ENCODE data around the gene LTBP1. TPM values are rescaled to one million over a fixed set of nuclear protein-coding genes. Genes with fewer than 3 reads are reported as not detected.

LTBP1 gene
- total and polyA plus RNA-seq, 12 donors, result 6.2 to 47.2 (median 15.5) TPM

DNA sequence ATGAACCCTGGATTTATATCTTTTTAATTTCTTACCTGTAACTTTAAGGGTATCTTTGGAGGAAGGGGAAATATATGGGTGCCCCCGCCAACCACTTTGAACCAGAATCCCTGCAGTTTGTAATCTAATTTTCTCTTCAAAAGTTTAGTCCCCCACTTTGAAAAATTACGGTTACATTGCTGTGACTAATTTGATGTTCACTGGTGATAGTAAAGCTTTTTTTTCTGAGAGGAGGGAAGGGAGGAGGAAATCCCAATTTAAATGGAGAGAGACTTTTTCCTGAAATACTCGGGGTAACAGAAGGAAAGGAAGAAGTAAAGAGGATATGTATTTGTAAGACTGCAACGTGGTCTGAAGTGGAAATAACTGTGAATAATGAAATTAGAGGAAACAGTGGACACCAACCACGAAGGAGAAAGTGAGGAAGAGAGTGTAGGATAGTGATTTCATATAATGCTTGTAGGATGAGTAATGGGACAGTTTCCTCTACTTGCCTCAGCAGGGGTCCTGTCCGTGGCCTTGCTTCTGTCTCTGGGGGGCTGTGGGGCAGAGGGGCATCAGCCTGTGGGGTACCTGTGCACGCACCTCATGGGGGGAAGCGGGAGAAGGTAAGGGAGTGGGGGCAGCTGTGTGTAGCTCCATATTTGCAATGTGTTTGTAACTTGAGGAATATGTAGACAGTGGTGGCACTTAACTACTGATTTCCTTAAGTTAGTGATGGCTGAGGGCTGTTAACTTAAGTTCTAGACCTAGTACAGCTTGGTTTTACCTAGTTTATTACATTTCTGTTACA is 161.1 kb downstream of the LTBP1 start:
- intact Hi-C loops (cut with DNase I), result no loop called here
- H3K27me3 ChIP-seq, result no peaks in the 10 kb centered on the region
- H3K4me3 ChIP-seq, result no peak overlapping the region
- H3K4me1 ChIP-seq (replicated peaks in 1 of 2), result no peaks in the 10 kb centered on the region
- DNase-seq, result no peak
- TF ChIP-seq, protein P1, sequence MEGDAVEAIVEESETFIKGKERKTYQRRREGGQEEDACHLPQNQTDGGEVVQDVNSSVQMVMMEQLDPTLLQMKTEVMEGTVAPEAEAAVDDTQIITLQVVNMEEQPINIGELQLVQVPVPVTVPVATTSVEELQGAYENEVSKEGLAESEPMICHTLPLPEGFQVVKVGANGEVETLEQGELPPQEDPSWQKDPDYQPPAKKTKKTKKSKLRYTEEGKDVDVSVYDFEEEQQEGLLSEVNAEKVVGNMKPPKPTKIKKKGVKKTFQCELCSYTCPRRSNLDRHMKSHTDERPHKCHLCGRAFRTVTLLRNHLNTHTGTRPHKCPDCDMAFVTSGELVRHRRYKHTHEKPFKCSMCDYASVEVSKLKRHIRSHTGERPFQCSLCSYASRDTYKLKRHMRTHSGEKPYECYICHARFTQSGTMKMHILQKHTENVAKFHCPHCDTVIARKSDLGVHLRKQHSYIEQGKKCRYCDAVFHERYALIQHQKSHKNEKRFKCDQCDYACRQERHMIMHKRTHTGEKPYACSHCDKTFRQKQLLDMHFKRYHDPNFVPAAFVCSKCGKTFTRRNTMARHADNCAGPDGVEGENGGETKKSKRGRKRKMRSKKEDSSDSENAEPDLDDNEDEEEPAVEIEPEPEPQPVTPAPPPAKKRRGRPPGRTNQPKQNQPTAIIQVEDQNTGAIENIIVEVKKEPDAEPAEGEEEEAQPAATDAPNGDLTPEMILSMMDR (IDR thresholded peaks at IDR 0.05), result no peak
- TF ChIP-seq POLR2A (IDR thresholded peaks at IDR 0.05), result no peak
- no peaks in the 10 kb centered on the region for H3K9me3 ChIP-seq (replicated peaks in 1 of 3)
- no peaks in the 10 kb centered on the region for H3K36me3 ChIP-seq (replicated peaks in 1 of 2)
- WGBS, 4 donors, result 81 to 88% (median 83%) methylated on average over 8 of the region's 8 CpGs
- H3K27ac ChIP-seq, result no peak overlapping the region

DNA sequence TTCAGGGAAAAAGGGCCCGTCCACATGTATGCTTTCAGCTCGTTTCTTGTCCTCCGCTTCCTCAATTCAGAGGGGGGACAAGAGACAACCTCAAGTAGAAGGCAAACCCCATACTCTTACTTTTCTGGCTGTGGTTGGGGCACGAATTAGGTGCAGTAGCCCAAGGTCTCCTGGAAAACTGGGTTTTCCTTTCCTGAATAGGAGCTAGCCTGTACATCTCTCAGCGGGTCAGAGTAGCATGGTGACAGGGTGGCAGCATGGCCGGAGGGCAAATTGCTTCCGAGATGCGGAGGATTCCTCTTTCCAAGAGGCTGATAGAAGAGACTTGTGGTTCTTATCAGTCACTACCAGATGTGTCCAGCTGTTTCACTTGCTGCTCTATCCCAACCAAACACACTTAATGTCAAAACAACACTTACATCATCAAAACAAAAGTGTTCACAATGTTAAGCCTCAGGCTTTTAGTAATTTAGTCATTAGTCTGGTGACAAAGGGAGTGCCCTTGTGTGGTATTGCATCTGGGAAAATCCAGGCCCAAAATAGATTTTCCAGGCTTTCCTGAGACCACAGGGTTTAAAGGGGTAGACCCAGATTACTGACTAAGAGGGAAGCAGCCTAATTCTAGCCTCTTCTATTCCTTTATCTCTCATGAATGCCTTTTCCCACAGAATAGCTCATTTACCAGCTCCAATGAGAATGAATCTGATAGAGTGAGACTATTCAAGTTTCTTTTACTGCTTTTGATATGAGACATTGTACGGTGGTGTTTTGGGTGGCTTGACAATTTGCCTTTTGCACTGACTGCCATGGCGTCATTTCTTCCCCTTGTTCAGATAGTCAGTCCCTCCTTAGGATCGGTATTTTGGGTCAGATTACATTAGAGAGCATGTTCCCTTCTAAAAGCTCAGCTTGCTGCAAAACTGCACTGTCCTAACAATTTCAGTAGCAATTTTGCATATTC is 162.0 kb downstream of the LTBP1 start:
- intact Hi-C loops (cut with DNase I), result no loop called here
- Histone ChIP-seq H3K4me3 (no peak overlapping the region), H3K27me3 (no peaks in the 10 kb centered on the region), H3K9me3 (replicated peaks in 1 of 3) (no peaks in the 10 kb centered on the region), H3K27ac (no peak overlapping the region), H3K4me1 (replicated peaks in 1 of 2) (no peaks in the 10 kb centered on the region), H3K36me3 (replicated peaks in 1 of 2) (no peaks in the 10 kb centered on the region)
- TF ChIP-seq POLR2A (IDR thresholded peaks at IDR 0.05), result no peak
- TF ChIP-seq, protein P1 (IDR thresholded peaks at IDR 0.05), result no peak
- 68 to 76% (median 73%) methylated on average over 11 of the region's 11 CpGs for WGBS, 4 donors
- no peak for DNase-seq

DNA sequence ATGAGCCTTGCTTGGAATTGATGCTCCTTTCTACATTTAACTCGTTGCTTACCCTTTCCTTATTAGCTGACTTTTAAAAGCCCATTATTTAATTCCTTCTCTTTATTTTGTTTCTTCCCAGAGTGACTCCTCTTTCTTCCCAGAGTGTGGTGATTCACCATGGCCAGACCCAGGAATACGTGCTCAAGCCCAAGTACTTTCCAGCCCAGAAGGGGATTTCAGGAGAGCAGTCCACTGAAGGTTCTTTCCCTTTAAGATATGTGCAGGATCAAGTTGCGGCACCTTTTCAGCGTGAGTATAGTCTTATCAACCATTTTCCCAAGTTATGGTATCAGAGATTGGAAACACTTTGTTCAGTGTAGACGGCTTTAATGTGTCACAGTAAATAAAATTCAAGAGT is 163.7 kb downstream of the LTBP1 start:
- 77 to 89% (median 86%) methylated on average over 5 of the region's 5 CpGs for WGBS, 4 donors
- Histone ChIP-seq H3K4me1 (replicated peaks in 1 of 2) (no peaks in the 10 kb centered on the region), H3K27me3 (no peaks in the 10 kb centered on the region), H3K9me3 (replicated peaks in 1 of 3) (no peaks in the 10 kb centered on the region), H3K27ac (no peak overlapping the region), H3K4me3 (no peak overlapping the region), H3K36me3 (replicated peaks in 1 of 2) (no peaks in the 10 kb centered on the region)
- TF ChIP-seq, protein P1 (IDR thresholded peaks at IDR 0.05), result no peak
- no peak for TF ChIP-seq POLR2A (IDR thresholded peaks at IDR 0.05)
- no peak for DNase-seq
- intact Hi-C loops (cut with DNase I), result no loop called here

DNA sequence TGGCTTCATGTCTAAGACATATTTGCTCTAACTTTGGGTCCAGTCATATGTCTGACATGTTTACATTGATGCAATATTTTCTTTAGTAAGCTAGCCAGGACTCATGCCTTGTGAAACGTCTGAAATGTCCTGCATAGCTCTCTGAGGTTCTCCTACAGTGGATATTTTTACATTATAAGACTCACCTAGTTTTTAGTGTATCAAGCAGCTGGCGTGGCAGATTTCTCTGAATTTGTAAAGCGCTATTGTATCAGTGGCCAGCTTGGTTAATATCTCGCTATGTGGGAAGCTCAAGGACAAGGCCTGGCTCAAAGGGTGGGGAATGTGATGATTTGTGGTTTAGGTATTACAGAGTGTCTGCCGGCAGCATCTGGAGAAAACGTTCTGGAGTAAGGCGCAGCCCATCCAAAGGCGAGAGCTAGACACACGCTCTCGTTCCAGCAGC is 164.3 kb downstream of the LTBP1 start:
- H3K4me3 ChIP-seq, result no peak overlapping the region
- H3K9me3 ChIP-seq (replicated peaks in 1 of 3), result no peaks in the 10 kb centered on the region
- WGBS, 4 donors, result 53 to 73% (median 67%) methylated on average over 8 to 10 of the region's 10 CpGs
- intact Hi-C loops (cut with DNase I), result no loop called here
- no peak overlapping the region for H3K27ac ChIP-seq
- DNase-seq, result no peak
- no peaks in the 10 kb centered on the region for H3K36me3 ChIP-seq (replicated peaks in 1 of 2)
- H3K27me3 ChIP-seq, result no peaks in the 10 kb centered on the region
- TF ChIP-seq POLR2A (IDR thresholded peaks at IDR 0.05), result no peak
- TF ChIP-seq, protein P1 (IDR thresholded peaks at IDR 0.05), result no peak
- H3K4me1 ChIP-seq (replicated peaks in 1 of 2), result no peaks in the 10 kb centered on the region

All from adrenal gland (tissue), 12 donors.